HG02571 (cell line): Measurements from ENCODE around the gene NEAT1.
A peak's percentile ranks its signal among the peaks of the same experiment; 100 is the strongest.

Experiments used
- ATAC-seq: cut with Tn5 transposase; IDR thresholded peaks from one replicate; pipeline ENCODE4 v1.9.1; 2021; ENCODE audit warnings: mild to moderate bottlenecking, moderate library complexity; ENCODE audit not compliant: unreplicated experiment

Gene NEAT1

DNA sequence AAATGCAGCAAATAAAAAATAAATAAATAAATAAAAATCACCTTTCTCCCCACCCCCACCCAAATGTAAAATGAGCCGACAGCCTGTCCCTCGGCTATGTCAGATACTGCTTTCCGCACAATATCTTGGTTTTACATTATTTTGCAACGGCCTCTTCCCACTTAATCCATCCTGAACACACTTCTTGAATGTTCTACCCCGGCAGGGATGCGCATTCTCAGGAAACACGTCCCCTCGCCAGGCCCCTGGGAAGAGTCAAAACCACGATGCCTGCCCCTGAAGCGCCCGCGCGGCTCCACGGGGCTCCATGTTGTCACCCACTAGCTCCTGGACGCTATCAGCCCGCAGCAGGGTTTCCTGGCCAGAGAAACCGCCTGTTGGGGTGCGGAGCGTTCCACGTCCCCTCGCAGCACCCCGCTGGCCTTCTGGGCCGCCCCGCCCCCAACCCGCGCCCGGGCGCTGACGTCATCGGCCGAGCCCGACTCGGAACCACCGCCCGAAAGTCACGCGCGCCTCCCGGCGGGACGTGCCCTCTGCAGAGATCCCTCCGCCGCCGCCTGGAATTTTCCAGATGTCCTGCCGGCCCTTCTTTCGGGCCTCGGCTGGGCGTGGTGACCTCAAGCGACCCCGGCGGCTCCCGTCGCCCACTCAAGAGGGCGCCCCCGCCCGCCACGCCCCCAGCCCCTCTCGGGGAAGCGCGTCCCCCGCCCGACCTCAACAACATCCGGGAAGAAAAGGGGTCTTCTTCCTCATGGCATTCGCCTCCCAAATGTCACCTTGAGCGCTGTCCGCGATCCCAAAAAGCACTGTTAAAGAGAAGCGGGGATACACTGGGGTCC lies 585 bp upstream of the NEAT1 start:
- ATAC-seq: peak; percentile 16

DNA sequence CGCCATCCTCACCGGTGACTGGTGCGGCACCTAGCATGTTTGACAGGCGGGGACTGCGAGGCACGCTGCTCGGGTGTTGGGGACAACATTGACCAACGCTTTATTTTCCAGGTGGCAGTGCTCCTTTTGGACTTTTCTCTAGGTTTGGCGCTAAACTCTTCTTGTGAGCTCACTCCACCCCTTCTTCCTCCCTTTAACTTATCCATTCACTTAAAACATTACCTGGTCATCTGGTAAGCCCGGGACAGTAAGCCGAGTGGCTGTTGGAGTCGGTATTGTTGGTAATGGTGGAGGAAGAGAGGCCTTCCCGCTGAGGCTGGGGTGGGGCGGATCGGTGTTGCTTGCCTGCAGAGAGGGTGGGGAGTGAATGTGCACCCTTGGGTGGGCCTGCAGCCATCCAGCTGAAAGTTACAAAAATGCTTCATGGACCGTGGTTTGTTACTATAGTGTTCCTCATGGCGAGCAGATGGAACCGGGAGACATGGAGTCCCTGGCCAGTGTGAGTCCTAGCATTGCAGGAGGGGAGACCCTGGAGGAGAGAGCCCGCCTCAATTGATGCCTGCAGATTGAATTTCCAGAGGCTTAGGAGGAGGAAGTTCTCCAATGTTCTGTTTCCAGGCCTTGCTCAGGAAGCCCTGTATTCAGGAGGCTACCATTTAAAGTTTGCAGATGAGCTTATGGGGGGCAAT lies 1.1 kb downstream of the NEAT1 start:
- ATAC-seq: no peak

DNA sequence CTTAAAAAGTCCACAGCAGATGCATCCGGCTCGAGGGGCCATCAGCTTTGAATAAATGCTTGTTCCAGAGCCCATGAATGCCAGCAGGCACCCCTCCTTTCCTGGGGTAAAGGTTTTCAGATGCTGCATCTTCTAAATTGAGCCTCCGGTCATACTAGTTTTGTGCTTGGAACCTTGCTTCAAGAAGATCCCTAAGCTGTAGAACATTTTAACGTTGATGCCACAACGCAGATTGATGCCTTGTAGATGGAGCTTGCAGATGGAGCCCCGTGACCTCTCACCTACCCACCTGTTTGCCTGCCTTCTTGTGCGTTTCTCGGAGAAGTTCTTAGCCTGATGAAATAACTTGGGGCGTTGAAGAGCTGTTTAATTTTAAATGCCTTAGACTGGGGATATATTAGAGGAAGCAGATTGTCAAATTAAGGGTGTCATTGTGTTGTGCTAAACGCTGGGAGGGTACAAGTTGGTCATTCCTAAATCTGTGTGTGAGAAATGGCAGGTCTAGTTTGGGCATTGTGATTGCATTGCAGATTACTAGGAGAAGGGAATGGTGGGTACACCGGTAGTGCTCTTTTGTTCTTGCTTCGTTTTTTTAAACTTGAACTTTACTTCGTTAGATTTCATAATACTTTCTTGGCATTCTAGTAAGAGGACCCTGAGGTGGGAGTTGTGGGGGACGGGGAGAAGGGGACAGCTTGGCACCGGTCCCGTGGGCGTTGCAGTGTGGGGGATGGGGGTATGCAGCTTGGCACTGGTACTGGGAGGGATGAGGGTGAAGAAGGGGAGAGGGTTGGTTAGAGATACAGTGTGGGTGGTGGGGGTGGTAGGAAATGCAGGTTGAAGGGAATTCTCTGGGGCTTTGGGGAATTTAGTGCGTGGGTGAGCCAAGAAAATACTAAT lies 1.9 kb downstream of the NEAT1 start:
- ATAC-seq: no peak

- ATAC-seq: no peak
Observed at GRCh38 chr11:65425105-65425970, 2.7 kb downstream of the NEAT1 start.

DNA sequence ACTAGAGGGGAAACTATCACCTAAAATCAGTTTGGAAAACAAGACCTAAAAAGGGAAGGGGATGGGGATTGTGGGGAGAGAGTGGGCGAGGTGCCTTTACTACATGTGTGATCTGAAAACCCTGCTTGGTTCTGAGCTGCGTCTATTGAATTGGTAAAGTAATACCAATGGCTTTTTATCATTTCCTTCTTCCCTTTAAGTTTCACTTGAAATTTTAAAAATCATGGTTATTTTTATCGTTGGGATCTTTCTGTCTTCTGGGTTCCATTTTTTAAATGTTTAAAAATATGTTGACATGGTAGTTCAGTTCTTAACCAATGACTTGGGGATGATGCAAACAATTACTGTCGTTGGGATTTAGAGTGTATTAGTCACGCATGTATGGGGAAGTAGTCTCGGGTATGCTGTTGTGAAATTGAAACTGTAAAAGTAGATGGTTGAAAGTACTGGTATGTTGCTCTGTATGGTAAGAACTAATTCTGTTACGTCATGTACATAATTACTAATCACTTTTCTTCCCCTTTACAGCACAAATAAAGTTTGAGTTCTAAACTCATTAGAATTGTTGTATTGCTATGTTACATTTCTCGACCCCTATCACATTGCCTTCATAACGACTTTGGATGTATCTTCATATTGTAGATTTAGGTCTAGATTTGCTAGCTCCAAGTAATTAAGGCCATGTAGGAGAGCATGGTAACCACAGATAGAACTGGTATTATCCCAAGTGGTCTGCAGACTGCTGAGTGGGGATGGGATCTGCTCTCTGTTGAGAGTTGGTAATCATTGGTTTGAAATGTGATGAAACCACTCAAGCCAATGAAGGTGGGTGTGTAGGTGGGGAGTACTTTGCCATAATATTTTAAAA lies 3.6 kb downstream of the NEAT1 start:
- no peak for ATAC-seq

DNA sequence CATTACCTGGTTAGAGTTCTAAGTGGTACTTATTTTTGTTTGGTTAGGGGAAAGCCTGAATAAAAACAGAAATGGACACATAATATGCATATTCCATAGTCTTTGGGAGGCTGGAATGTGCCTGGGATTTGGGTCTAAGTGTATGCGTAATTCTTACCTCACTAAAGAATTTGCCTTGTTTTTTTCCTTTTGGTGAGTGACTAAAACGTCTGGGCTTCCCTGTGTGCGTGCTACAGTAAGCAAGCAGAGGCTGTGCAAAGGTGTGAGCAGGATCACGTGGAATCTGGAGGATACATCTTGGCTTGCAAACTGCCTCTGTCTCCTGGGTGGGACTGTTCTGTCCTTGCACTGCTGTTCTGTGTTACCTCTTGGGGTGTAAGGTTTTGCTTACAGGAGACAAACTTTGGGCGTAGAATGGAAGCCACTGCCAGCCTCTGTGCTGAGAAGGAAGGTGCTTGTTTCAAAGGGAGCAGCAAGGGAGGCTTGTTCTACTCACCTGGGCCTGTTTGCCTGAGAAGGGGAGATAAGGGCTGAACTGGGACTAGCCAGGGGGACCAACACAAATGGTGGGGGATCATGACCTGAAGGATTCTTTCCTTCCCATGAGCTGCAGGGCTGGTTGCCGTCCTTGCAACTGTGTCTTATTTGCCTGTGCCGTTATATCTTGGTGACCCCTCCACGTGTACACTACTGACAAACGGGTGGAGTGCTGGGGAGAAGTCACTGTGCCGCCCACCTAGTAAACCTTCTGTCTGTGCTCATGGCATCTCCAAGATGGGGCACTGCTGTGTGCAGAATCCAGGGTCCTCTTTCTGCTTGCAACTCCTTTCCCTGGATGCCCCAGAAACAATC lies 4.5 kb downstream of the NEAT1 start:
- no peak for ATAC-seq

- no peak for ATAC-seq
Observed at GRCh38 chr11:65427691-65428577, 5.3 kb downstream of the NEAT1 start.

DNA sequence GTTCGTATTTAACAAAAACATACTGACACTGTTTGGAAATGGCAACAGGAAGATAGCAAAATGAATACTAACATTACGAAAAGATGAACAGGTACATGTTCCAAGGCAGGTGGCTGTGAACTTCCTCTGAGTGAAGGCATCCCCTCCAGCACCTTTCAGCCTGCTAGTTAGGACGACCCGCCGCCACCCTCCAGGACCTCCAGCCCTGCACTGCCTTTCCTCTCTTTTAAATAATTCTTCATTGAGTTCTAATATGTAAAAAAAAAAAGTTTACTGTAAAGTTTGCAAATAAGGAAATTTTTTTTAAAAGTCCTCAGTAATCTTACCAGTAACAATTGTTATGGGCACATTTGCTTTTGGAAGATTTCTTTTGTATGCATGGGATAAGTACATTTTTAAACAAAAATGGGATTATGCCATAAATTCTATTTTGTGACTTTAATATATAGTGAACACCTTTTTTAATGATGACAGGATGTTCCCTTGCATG lies 6.0 kb downstream of the NEAT1 start:
- ATAC-seq: no peak

DNA sequence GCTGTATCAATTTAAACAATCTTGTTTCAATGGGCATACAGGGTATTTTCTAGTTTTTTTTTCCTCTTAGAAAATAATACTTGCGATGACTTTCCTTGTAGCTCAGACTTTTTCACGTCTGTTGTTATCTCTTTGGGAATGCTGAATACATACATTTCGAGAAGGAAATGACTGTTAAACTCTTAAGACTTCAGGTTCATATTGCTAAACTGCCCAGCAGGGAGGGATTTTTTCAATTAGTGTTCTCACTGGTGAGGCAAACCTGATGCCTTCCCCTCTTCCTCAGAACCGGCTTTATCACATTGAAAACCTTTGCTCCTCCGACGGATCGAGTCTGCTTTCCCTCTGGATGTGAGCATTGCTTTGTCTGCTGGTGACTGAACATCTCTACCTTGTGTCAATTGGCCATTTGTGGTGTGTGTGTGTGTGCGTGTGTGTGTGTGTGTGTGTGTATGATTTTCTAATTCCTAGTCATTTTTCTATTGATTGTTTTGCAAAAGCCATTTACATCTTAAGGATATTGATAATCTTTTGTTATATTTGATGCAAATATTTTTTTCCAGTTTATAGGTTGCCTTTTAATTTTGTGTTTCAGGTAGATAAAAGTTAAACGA lies 6.6 kb downstream of the NEAT1 start:
- ATAC-seq: no peak

- no peak for ATAC-seq
Observed at GRCh38 chr11:65429724-65430405, 7.3 kb downstream of the NEAT1 start.

DNA sequence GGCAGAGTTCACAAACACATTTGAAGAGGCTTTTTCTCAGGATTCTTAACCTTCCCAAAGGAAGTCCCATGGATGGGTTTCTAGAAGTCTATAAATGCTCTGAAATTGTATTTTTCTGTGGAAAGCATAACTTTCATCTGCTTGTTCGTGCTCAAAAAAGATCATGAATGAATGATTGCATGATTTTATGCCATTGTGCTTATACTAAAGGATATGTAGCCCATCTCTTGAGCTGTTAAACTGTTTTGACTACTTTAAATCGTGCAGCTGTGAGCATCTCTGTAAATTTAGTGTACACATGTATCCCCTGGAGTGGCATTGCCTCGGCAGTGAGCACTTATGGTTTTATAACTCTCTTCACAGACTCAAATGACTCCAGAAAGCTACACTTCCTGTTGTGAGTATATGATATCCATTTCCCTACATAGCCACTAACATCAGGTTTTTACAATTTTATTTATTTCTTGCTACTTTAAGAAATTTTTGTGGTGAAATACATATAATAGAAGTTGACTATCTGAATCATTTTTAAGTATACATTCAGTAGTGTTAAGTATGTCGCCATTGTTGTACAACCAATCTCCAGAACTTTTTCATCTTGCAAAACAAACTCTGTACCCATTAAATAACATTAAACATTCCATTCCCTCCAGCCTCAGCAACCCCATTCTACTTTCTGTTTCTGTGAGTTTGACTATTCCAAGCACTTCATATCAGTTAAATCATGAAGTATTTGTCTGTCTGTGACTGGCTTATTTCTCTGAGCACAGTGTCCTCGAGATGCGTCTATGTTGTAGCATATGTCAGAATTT lies 8.0 kb downstream of the NEAT1 start:
- ATAC-seq: no peak

GRCh38 chr11:65431451-65432099 lies 9.0 kb downstream of the NEAT1 start:
- no peak for ATAC-seq

DNA sequence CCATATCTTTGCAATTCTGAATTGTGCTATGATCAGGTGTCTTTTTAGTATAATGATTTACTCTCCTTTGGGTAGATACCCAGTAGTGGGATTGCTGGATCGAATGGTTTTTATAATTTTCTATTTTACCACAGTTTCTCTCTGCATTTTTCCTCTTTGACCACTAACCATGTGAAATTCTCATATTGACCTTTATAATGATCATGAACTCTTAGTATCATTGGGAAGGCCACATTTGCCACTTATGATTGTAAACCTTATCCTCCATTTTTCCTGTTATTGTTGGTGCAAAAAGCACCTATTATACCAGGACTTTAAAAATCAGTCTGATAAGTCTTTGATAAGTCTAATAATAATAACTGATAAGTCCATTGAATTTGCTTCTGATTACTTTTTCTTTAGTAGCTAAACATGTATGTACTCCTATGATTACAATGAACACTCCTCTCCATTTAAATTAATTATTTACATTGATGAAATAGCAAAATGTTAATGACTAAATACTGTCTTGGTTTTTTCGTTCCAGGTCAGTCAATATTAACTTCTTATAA lies 9.6 kb downstream of the NEAT1 start:
- no peak for ATAC-seq

DNA sequence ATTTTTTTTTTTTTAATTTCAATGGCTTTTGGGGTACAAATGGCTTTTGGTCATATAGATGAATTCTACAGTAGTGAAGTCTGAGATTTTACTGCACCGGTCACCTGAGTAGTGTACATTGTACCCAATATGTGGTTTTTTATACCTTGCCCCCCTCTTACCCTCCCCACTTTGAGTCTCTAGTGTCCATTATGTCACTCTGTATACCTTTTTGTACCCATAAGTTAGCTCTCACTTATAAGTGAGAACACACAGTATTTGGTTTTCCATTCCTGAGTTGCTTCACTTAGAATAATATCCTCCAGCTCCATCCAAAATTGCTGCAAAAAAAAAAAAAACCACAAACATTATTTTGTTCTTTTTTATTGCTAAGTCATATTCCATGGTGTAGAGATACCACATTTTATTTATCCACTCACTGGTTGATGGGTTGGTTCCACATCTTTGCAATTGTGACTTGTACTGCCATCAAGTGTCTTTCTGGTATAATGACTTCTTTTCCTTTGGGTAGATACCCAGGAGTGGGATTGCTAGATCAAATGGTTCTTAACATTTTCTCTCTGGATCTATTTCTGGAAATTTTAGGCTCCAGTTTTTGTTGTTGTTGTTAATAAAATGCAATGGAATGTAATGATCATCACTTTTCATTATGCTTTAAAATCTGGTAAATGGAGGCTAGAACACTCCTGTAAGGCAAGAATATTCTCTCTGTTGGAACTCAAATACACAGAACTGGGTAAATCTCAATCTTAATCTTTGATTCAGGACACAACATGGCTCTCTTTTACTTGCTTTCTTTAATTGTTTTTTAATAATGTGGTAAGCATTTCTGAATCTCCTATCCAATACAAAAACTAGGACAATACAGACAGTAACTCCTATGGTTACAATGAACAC lies 10.3 kb downstream of the NEAT1 start:
- ATAC-seq: no peak
